KG1 (cell line): ENCODE data around the gene ATP2C1.
"Not testable (repeated sequence)": the region's sequence is repeated elsewhere in the genome, so short reads cannot be mapped to it uniquely, and the experiment has no call there.

ENCODE experiments used
- DNase-seq: peaks from one replicate; lab custom pipeline; 2025; lab: John Stamatoyannopoulos, UW

The ATP2C1 gene

GRCh38 chr3:131042271-131042985 lies 148.5 kb downstream of the ATP2C1 start:
- not testable (repeated sequence) for DNase-seq

- no peak for DNase-seq
Observed at GRCh38 chr3:131047582-131047981, 153.7 kb downstream of the ATP2C1 start.

- no peak for DNase-seq
Observed at GRCh38 chr3:131048030-131048429, 154.1 kb downstream of the ATP2C1 start.

- DNase-seq = no peak
Observed at GRCh38 chr3:131050001-131050400, 156.1 kb downstream of the ATP2C1 start.

- no peak for DNase-seq
Observed at GRCh38 chr3:131053043-131053859, 159.4 kb downstream of the ATP2C1 start.
